ENCODE measurements around the gene LDHAL6B. TPM values are rescaled to one million over a fixed set of nuclear protein-coding genes. Genes with fewer than 3 reads are reported as not detected.

LDHAL6B gene
- total and polyA plus RNA-seq, 9 of the 15 experiments (the other 6 are each of a cell fraction or from before 2014, with no cell fraction given): not detected

GRCh38 chr15:59247364-59247763 is 40.7 kb downstream of the LDHAL6B start (continued):
- TF ChIP-seq, protein P1, sequence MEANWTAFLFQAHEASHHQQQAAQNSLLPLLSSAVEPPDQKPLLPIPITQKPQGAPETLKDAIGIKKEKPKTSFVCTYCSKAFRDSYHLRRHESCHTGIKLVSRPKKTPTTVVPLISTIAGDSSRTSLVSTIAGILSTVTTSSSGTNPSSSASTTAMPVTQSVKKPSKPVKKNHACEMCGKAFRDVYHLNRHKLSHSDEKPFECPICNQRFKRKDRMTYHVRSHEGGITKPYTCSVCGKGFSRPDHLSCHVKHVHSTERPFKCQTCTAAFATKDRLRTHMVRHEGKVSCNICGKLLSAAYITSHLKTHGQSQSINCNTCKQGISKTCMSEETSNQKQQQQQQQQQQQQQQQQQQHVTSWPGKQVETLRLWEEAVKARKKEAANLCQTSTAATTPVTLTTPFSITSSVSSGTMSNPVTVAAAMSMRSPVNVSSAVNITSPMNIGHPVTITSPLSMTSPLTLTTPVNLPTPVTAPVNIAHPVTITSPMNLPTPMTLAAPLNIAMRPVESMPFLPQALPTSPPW (CRISPR knock-in tag; IDR thresholded peaks at IDR 0.05): no peak
- TF ChIP-seq MIER1 (IDR thresholded peaks at IDR 0.05; ENCODE audit: low read depth) (no peak), SMC3 (conservative IDR thresholded peaks at IDR 0.05; ENCODE audit: insufficient read depth, low read depth, low read length) (peak; percentile 27; the same call in 1 of the 2 replicates), RAD21 (CRISPR knock-in tag; conservative IDR thresholded peaks at IDR 0.05 in 1 of 2, IDR thresholded peaks at IDR 0.05 in 1 of 2) (peak in 1 of 2 experiments; percentile 45; a peak in 2 of 4 replicates)

DNA sequence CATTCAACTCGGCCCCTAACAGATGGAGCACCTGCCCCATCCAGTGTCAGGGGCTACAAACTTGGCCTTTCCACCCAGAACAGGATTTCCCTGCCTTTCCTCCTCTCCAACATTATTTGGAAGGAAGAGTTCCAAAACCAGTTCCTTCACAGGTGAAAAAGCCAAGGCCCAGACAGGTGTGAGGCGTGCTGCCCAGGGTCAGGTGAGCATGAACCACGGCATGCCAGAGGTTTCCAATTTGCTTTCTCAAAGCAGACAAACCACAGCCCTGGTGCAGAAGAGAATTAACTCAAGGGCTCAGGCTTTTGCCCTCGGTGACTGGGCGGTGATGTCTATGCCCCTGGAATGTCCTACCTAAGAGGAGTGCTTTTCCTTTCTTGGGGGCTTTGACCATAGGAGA is 43.2 kb downstream of the LDHAL6B start:
- Histone ChIP-seq H3K27me3 (ENCODE audit: control insufficient read depth in 2 of 2, insufficient read depth in 2 of 2, low read length in 2 of 2) (peaks cover 9 to 17% of the 10 kb centered on the region in 2 experiments; a peak in 3 of 5 replicates), H3K36me3 (ENCODE audit: control insufficient read depth, insufficient read depth, low read length) (no peaks in the 10 kb centered on the region), H3K9me3 (replicated peaks; ENCODE audit: control insufficient read depth, insufficient read depth, low read depth, low read length) (no peaks in the 10 kb centered on the region), H2AFZ (ENCODE audit: low read depth, low read length) (no peak overlapping the region), H3K79me2 (ENCODE audit: control insufficient read depth, insufficient read depth, low read length) (no peaks in the 10 kb centered on the region), H4K20me1 (replicated peaks; ENCODE audit: control insufficient read depth, insufficient read depth, low read length) (no peaks in the 10 kb centered on the region), H3K9ac (ENCODE audit: insufficient read depth in 1 of 2, low read depth in 2 of 2, low read length in 2 of 2) (no peak overlapping the region), H3K4me3 (no peak overlapping the region), H3K4me1 (replicated peaks in 1 of 2; ENCODE audit: control insufficient read depth in 2 of 2, insufficient read depth in 2 of 2, low read length in 2 of 2) (no peaks in the 10 kb centered on the region), H3K4me2 (ENCODE audit: insufficient read depth, low read length) (no peak overlapping the region), H3K27ac (ENCODE audit: extremely low read depth, low read depth, low read length) (no peak overlapping the region), H3K9me1 (ENCODE audit: control insufficient read depth, insufficient read depth, low read length) (no peaks in the 10 kb centered on the region)
- ATAC-seq (no peak), FAIRE-seq (no peak), DNase-seq (ENCODE audit: extremely low read depth in 1 of 4, low spot score in 3 of 4) (no peak)
- WGBS (ENCODE audit: insufficient coverage, low coverage, missing lambda C conversion rate): 0% methylated on average over 4 of the region's 5 CpGs
- ChIA-PET POLR2A (interaction anchor here (0.8 kb wide), 1 partner anchor 960 kb away, joined by 3 read pairs; no protein-coding TSS in a partner anchor), CTCF (ENCODE audit: low intra/inter-chr PET ratio) (interaction anchor here (0.7 kb wide), 1 partner anchor 934 kb away, joined by 5 read pairs; no protein-coding TSS in a partner anchor)
- intact Hi-C loops (cut with micrococcal nuclease): loop anchor here (5.0 kb wide), 1 partner anchor 242 kb away; no protein-coding TSS in a partner anchor
- no TSS peak for BruUV-seq (replicated peaks)
- in situ Hi-C loops (cut with MboI): no loop called here
- TF ChIP-seq, protein P2, sequence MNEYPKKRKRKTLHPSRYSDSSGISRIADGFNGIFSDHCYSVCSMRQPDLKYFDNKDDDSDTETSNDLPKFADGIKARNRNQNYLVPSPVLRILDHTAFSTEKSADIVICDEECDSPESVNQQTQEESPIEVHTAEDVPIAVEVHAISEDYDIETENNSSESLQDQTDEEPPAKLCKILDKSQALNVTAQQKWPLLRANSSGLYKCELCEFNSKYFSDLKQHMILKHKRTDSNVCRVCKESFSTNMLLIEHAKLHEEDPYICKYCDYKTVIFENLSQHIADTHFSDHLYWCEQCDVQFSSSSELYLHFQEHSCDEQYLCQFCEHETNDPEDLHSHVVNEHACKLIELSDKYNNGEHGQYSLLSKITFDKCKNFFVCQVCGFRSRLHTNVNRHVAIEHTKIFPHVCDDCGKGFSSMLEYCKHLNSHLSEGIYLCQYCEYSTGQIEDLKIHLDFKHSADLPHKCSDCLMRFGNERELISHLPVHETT (CRISPR knock-in tag; conservative IDR thresholded peaks at IDR 0.05 in 1 of 2, IDR thresholded peaks at IDR 0.05 in 1 of 2): no peak
- no peak for TF ChIP-seq PHF20 (IDR thresholded peaks at IDR 0.05; ENCODE audit: partially characterized antibody)
